ENCODE measurements around the gene SH3D19.

SH3D19 gene

DNA sequence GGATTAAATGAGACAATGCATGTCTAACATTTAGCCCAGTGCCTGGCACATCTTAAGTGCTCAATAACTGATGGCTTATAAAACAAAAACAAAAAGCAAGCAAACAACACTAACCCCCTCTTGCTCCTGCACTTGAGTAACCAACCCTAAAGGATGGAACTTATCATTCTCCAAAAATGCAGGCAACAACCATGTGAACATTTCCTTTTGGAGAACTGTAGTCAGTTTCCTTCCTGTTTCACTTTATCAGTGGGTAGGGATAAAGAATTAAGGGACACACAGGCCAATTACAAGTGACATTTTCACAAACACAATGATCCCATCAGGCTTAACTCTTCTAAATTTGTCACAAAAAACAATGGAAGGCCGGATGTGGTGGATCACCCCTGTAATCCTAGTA is 195.6 kb downstream of the SH3D19 start:
- in situ Hi-C loops (cut with HindIII; ENCODE audit: low sequenced_read_pairs) = no loop called here
- H3K4me3 ChIP-seq (ENCODE audit: low read depth, low read length) = no peak overlapping the region
- TF ChIP-seq, protein P1, sequence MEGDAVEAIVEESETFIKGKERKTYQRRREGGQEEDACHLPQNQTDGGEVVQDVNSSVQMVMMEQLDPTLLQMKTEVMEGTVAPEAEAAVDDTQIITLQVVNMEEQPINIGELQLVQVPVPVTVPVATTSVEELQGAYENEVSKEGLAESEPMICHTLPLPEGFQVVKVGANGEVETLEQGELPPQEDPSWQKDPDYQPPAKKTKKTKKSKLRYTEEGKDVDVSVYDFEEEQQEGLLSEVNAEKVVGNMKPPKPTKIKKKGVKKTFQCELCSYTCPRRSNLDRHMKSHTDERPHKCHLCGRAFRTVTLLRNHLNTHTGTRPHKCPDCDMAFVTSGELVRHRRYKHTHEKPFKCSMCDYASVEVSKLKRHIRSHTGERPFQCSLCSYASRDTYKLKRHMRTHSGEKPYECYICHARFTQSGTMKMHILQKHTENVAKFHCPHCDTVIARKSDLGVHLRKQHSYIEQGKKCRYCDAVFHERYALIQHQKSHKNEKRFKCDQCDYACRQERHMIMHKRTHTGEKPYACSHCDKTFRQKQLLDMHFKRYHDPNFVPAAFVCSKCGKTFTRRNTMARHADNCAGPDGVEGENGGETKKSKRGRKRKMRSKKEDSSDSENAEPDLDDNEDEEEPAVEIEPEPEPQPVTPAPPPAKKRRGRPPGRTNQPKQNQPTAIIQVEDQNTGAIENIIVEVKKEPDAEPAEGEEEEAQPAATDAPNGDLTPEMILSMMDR (IDR thresholded peaks at IDR 0.05; ENCODE audit: low read depth, low read length, missing control alignments) = no peak
- DNase-seq (ENCODE audit: low read depth) = no peak

DNA sequence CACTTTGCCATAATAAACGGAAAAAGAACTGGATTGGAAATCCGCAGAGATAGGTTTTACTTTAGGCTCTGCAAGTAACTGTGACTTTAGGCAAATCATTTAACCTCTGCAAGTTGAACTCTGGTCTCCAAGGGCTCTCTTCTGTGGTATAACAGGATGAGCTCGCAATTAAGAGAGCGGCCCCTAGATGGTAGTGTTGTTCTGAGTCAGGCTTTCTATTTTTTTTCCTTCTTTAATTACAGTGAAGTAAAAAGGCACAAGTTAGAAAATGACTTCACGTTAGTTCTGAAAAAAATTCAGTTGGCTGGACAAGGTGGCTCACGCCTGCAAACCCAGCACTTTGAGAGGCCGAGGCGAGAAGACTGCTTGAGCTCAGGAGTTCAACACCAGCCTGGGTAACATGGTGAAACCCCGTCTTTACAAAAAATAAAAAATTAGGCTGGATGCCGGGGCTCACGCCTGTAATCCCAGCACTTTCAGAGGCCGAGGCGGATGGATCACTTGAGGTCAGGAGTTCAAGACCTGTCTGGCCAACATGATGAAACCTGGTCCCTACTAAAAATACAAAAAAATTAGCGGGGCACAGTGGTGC is 207.9 kb downstream of the SH3D19 start:
- TF ChIP-seq, protein P1 (IDR thresholded peaks at IDR 0.05; ENCODE audit: low read depth, low read length, missing control alignments) = peak; percentile 77
- peak; percentile 49 for DNase-seq (ENCODE audit: low read depth)
- no peak overlapping the region for H3K4me3 ChIP-seq (ENCODE audit: low read depth, low read length)
- in situ Hi-C loops (cut with HindIII; ENCODE audit: low sequenced_read_pairs) = loop anchor here (25.0 kb wide), 1 partner anchor 495 kb away; no protein-coding TSS in a partner anchor

GRCh38 chr4:151114986-151115385 is 210.4 kb downstream of the SH3D19 start:
- TF ChIP-seq, protein P1 (IDR thresholded peaks at IDR 0.05; ENCODE audit: low read depth, low read length, missing control alignments) = no peak
- DNase-seq (ENCODE audit: low read depth) = no peak
- in situ Hi-C loops (cut with HindIII; ENCODE audit: low sequenced_read_pairs) = loop anchor here (25.0 kb wide), 1 partner anchor 497 kb away; no protein-coding TSS in a partner anchor
- no peak overlapping the region for H3K4me3 ChIP-seq (ENCODE audit: low read depth, low read length)

GRCh38 chr4:151114338-151114737 is 211.1 kb downstream of the SH3D19 start:
- TF ChIP-seq, protein P1 (IDR thresholded peaks at IDR 0.05; ENCODE audit: low read depth, low read length, missing control alignments) = no peak
- DNase-seq (ENCODE audit: low read depth) = no peak
- in situ Hi-C loops (cut with HindIII; ENCODE audit: low sequenced_read_pairs) = loop anchor here (25.0 kb wide), 1 partner anchor 498 kb away; no protein-coding TSS in a partner anchor
- H3K4me3 ChIP-seq (ENCODE audit: low read depth, low read length) = no peak overlapping the region

GRCh38 chr4:151110236-151110635 is 215.2 kb downstream of the SH3D19 start:
- no peak for DNase-seq (ENCODE audit: low read depth)
- H3K4me3 ChIP-seq (ENCODE audit: low read depth, low read length) = no peak overlapping the region
- TF ChIP-seq, protein P1 (IDR thresholded peaks at IDR 0.05; ENCODE audit: low read depth, low read length, missing control alignments) = no peak
- in situ Hi-C loops (cut with HindIII; ENCODE audit: low sequenced_read_pairs) = loop anchor here (25.0 kb wide), 1 partner anchor 502 kb away; no protein-coding TSS in a partner anchor

GRCh38 chr4:151107063-151107462 is 218.3 kb downstream of the SH3D19 start:
- in situ Hi-C loops (cut with HindIII; ENCODE audit: low sequenced_read_pairs) = loop anchor here (25.0 kb wide), 1 partner anchor 505 kb away; no protein-coding TSS in a partner anchor
- DNase-seq (ENCODE audit: low read depth) = no peak
- TF ChIP-seq, protein P1 (IDR thresholded peaks at IDR 0.05; ENCODE audit: low read depth, low read length, missing control alignments) = no peak
- no peak overlapping the region for H3K4me3 ChIP-seq (ENCODE audit: low read depth, low read length)

Data from astrocyte of the cerebellum (primary cell).